SK-N-SH treated with all-trans-retinoic acid at 6 μM for 48 hours (cell line): Measurements from ENCODE around the gene HOXD11.

Experiments
- ATAC-seq: fragments of 200-7000 bp; cut with Tn5 transposase; 3 replicates; pipeline ENCODE4 v1.9.1; 2020; ENCODE audit warnings: mild to moderate bottlenecking, moderate library complexity
- ARNTL ChIP-seq: fragments of 450-650 bp; formaldehyde crosslinking; IDR thresholded peaks from 2 replicates; pipeline ENCODE4 v1.5.0; 2020; ENCODE audit warnings: low read depth, mild to moderate bottlenecking, moderate library complexity, borderline replicate concordance
- CREB5 ChIP-seq: fragments of 250-450 bp; sonication (Bioruptor Pico); IDR thresholded peaks from 2 replicates; pipeline ENCODE4 v1.5.1; 2020; ENCODE audit warnings: low read depth, mild to moderate bottlenecking, moderate library complexity
- CSDC2 ChIP-seq: fragments of 250-450 bp; sonication (Bioruptor Pico); IDR thresholded peaks from 2 replicates; pipeline ENCODE4 v1.5.0; 2020; ENCODE audit warnings: mild to moderate bottlenecking, moderate library complexity
- GLIS3 ChIP-seq: fragments of 250-450 bp; sonication (Bioruptor Pico); IDR thresholded peaks from 2 replicates; pipeline ENCODE4 v1.5.0; 2020; ENCODE audit warnings: mild to moderate bottlenecking, moderate library complexity
- OSR1 ChIP-seq: fragments of 250-450 bp; sonication (Bioruptor Pico); IDR thresholded peaks from 2 replicates; pipeline ENCODE4 v1.8.0; 2022; ENCODE audit warnings: moderate library complexity, mild to moderate bottlenecking, inconsistent platforms
- PATZ1 ChIP-seq: fragments of 250-450 bp; sonication (Bioruptor Pico); IDR thresholded peaks from 2 replicates; pipeline ENCODE4 v1.8.0; 2020; ENCODE audit warnings: mild to moderate bottlenecking, moderate library complexity, borderline replicate concordance
- POU6F1 ChIP-seq: fragments of 250-450 bp; sonication (Bioruptor Pico); IDR thresholded peaks from 2 replicates; pipeline ENCODE4 v1.8.0; 2021; ENCODE audit warnings: low read depth, mild to moderate bottlenecking, moderate library complexity, borderline replicate concordance
- RARB ChIP-seq: fragments of 250-450 bp; sonication (Bioruptor Pico); IDR thresholded peaks from 2 replicates; pipeline ENCODE4 v1.8.0; 2021; ENCODE audit warnings: mild to moderate bottlenecking, moderate library complexity
- SNAI2 ChIP-seq: fragments of 250-450 bp; sonication (Bioruptor Pico); IDR thresholded peaks from 2 replicates; pipeline ENCODE4 v1.5.0; 2020; ENCODE audit warnings: mild to moderate bottlenecking, moderate library complexity
- TCF4 ChIP-seq: fragments of 250-450 bp; sonication (Bioruptor Pico); IDR thresholded peaks from 2 replicates; pipeline ENCODE4 v1.8.0; 2021; ENCODE audit warnings: mild to moderate bottlenecking, moderate library complexity, borderline replicate concordance
- TOX ChIP-seq: fragments of 250-450 bp; sonication (Bioruptor Pico); IDR thresholded peaks from 2 replicates; pipeline ENCODE4 v1.8.0; 2021; ENCODE audit warnings: mild to moderate bottlenecking, moderate library complexity, borderline replicate concordance
- ZC3H10 ChIP-seq: fragments of 250-450 bp; sonication (Bioruptor Pico); IDR thresholded peaks from 2 replicates; pipeline ENCODE4 v1.5.1; 2021; ENCODE audit warnings: mild to moderate bottlenecking, moderate library complexity
- ZNF70 ChIP-seq: fragments of 450-650 bp; formaldehyde crosslinking; IDR thresholded peaks from 2 replicates; pipeline ENCODE4 v1.5.0; 2020; ENCODE audit warnings: mild to moderate bottlenecking, moderate library complexity
- ZNF8 ChIP-seq: fragments of 450-650 bp; formaldehyde crosslinking; IDR thresholded peaks from 2 replicates; pipeline ENCODE4 v1.5.0; 2020; ENCODE audit warnings: mild to moderate bottlenecking, moderate library complexity
- TF ChIP-seq, protein P1 (sequence below): fragments of 250-450 bp; sonication (Bioruptor Pico); IDR thresholded peaks from 2 replicates; pipeline ENCODE4 v1.5.1; 2021; ENCODE audit warnings: mild to moderate bottlenecking, moderate library complexity
- TF ChIP-seq, protein P2 (sequence below): fragments of 250-450 bp; sonication (Bioruptor Pico); IDR thresholded peaks from 2 replicates; pipeline ENCODE4 v1.5.0; 2020; ENCODE audit warnings: mild to moderate bottlenecking, moderate library complexity

Gene HOXD11

GRCh38 chr2:176122052-176122682, 15.1 kb downstream of the HOXD11 start:
- no peak for TF ChIP-seq ZNF70 (CRISPR knock-in tag)
- TF ChIP-seq PATZ1 (CRISPR knock-in tag): peak; percentile 85; the same call in 1 of the 2 replicates
- ATAC-seq: peak; percentile 57

- ATAC-seq: peak; percentile 87
- TF ChIP-seq RARB (CRISPR knock-in tag) (no peak), PATZ1 (CRISPR knock-in tag) (no peak), ZC3H10 (CRISPR knock-in tag) (no peak), SNAI2 (CRISPR knock-in tag) (no peak), CSDC2 (CRISPR knock-in tag) (no peak), POU6F1 (no peak), OSR1 (CRISPR knock-in tag) (no peak), GLIS3 (CRISPR knock-in tag) (no peak), TOX (CRISPR knock-in tag) (no peak), ARNTL (CRISPR knock-in tag) (no peak), TCF4 (no peak), ZNF8 (no peak), CREB5 (no peak), ZNF70 (CRISPR knock-in tag) (no peak)
- TF ChIP-seq, protein P1, sequence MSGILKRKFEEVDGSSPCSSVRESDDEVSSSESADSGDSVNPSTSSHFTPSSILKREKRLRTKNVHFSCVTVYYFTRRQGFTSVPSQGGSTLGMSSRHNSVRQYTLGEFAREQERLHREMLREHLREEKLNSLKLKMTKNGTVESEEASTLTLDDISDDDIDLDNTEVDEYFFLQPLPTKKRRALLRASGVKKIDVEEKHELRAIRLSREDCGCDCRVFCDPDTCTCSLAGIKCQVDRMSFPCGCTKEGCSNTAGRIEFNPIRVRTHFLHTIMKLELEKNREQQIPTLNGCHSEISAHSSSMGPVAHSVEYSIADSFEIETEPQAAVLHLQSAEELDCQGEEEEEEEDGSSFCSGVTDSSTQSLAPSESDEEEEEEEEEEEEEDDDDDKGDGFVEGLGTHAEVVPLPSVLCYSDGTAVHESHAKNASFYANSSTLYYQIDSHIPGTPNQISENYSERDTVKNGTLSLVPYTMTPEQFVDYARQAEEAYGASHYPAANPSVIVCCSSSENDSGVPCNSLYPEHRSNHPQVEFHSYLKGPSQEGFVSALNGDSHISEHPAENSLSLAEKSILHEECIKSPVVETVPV (CRISPR knock-in tag): no peak
- TF ChIP-seq, protein P2, sequence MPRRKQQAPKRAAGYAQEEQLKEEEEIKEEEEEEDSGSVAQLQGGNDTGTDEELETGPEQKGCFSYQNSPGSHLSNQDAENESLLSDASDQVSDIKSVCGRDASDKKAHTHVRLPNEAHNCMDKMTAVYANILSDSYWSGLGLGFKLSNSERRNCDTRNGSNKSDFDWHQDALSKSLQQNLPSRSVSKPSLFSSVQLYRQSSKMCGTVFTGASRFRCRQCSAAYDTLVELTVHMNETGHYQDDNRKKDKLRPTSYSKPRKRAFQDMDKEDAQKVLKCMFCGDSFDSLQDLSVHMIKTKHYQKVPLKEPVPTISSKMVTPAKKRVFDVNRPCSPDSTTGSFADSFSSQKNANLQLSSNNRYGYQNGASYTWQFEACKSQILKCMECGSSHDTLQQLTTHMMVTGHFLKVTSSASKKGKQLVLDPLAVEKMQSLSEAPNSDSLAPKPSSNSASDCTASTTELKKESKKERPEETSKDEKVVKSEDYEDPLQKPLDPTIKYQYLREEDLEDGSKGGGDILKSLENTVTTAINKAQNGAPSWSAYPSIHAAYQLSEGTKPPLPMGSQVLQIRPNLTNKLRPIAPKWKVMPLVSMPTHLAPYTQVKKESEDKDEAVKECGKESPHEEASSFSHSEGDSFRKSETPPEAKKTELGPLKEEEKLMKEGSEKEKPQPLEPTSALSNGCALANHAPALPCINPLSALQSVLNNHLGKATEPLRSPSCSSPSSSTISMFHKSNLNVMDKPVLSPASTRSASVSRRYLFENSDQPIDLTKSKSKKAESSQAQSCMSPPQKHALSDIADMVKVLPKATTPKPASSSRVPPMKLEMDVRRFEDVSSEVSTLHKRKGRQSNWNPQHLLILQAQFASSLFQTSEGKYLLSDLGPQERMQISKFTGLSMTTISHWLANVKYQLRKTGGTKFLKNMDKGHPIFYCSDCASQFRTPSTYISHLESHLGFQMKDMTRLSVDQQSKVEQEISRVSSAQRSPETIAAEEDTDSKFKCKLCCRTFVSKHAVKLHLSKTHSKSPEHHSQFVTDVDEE: no peak
Observed at GRCh38 chr2:176122683-176123410, 15.8 kb downstream of the HOXD11 start, which contains the start of gene HOXD9. HOXD9 (plus strand) TSS chr2:176122719; CDS start chr2:176122769, 50 bp downstream.
